ENCODE results near the gene PKP4. TPM values are rescaled to one million over a fixed set of nuclear protein-coding genes. Genes with fewer than 3 reads are reported as not detected.
"Not testable (repeated sequence)": the region's sequence is repeated elsewhere in the genome, so short reads cannot be mapped to it uniquely, and the experiment has no call there.

The PKP4 gene
- total and polyA plus RNA-seq, 2 experiments from 2014 or later = 35.7 to 92.3 TPM

GRCh38 chr2:158432117-158432516, 24.6 kb upstream of the PKP4 start:
- Mint-ChIP-seq H3K9me3 (peaks cover 39% of the 10 kb centered on the region), H3K27ac (no peak overlapping the region), H3K4me3 (no peak overlapping the region), H3K27me3 (ENCODE audit: insufficient read depth, low read depth, poor library complexity) (peaks cover 2% of the 10 kb centered on the region), H3K4me1 (no peaks in the 10 kb centered on the region), H3K36me3 (ENCODE audit: low read depth) (peaks cover 12% of the 10 kb centered on the region; the same call in 2 of the 3 replicates)
- H4K20me1 ChIP-seq (replicated peaks; ENCODE audit: insufficient read depth) = no peaks in the 10 kb centered on the region
- no peaks in the 10 kb centered on the region for H3F3A ChIP-seq (replicated peaks; ENCODE audit: low read depth)
- DNase-seq (ENCODE audit: low spot score) = no peak
- no peaks in the 10 kb centered on the region for H3K9me2 ChIP-seq (ENCODE audit: insufficient read depth)
- no peak overlapping the region for H2AFZ ChIP-seq
- no peak overlapping the region for H3K4me2 ChIP-seq
- ATAC-seq = no peak
- TF ChIP-seq JUNB (IDR thresholded peaks at IDR 0.05; ENCODE audit: unreplicated experiment) = no peak
- TF ChIP-seq, protein P1, sequence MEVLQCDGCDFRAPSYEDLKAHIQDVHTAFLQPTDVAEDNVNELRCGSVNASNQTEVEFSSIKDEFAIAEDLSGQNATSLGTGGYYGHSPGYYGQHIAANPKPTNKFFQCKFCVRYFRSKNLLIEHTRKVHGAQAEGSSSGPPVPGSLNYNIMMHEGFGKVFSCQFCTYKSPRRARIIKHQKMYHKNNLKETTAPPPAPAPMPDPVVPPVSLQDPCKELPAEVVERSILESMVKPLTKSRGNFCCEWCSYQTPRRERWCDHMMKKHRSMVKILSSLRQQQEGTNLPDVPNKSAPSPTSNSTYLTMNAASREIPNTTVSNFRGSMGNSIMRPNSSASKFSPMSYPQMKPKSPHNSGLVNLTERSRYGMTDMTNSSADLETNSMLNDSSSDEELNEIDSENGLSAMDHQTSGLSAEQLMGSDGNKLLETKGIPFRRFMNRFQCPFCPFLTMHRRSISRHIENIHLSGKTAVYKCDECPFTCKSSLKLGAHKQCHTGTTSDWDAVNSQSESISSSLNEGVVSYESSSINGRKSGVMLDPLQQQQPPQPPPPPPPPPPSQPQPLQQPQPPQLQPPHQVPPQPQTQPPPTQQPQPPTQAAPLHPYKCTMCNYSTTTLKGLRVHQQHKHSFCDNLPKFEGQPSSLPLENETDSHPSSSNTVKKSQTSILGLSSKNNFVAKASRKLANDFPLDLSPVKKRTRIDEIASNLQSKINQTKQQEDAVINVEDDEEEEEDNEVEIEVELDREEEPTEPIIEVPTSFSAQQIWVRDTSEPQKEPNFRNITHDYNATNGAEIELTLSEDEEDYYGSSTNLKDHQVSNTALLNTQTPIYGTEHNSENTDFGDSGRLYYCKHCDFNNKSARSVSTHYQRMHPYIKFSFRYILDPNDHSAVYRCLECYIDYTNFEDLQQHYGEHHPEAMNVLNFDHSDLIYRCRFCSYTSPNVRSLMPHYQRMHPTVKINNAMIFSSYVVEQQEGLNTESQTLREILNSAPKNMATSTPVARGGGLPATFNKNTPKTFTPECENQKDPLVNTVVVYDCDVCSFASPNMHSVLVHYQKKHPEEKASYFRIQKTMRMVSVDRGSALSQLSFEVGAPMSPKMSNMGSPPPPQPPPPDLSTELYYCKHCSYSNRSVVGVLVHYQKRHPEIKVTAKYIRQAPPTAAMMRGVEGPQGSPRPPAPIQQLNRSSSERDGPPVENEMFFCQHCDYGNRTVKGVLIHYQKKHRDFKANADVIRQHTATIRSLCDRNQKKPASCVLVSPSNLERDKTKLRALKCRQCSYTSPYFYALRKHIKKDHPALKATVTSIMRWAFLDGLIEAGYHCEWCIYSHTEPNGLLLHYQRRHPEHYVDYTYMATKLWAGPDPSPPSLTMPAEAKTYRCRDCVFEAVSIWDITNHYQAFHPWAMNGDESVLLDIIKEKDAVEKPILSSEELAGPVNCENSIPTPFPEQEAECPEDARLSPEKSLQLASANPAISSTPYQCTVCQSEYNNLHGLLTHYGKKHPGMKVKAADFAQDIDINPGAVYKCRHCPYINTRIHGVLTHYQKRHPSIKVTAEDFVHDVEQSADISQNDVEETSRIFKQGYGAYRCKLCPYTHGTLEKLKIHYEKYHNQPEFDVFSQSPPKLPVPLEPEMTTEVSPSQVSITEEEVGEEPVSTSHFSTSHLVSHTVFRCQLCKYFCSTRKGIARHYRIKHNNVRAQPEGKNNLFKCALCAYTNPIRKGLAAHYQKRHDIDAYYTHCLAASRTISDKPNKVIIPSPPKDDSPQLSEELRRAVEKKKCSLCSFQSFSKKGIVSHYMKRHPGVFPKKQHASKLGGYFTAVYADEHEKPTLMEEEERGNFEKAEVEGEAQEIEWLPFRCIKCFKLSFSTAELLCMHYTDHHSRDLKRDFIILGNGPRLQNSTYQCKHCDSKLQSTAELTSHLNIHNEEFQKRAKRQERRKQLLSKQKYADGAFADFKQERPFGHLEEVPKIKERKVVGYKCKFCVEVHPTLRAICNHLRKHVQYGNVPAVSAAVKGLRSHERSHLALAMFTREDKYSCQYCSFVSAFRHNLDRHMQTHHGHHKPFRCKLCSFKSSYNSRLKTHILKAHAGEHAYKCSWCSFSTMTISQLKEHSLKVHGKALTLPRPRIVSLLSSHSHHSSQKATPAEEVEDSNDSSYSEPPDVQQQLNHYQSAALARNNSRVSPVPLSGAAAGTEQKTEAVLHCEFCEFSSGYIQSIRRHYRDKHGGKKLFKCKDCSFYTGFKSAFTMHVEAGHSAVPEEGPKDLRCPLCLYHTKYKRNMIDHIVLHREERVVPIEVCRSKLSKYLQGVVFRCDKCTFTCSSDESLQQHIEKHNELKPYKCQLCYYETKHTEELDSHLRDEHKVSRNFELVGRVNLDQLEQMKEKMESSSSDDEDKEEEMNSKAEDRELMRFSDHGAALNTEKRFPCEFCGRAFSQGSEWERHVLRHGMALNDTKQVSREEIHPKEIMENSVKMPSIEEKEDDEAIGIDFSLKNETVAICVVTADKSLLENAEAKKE (CRISPR knock-in tag; IDR thresholded peaks at IDR 0.05) = no peak
- no peak for TF ChIP-seq NANOG (IDR thresholded peaks at IDR 0.05; ENCODE audit: borderline replicate concordance)
- no peak for TF ChIP-seq CREB1 (CRISPR knock-in tag; IDR thresholded peaks at IDR 0.05; ENCODE audit: low read depth)
- no peak overlapping the region for H3K27ac ChIP-seq (ENCODE audit: low read depth)
- H3K4me3 ChIP-seq = no peak overlapping the region
- no peaks in the 10 kb centered on the region for H3K79me2 ChIP-seq (replicated peaks; ENCODE audit: insufficient read depth)
- peaks cover 15% of the 10 kb centered on the region; the same call in 1 of the 2 replicates for H3K36me3 ChIP-seq (ENCODE audit: insufficient read depth)
- no peaks in the 10 kb centered on the region for H3K4me1 ChIP-seq (ENCODE audit: insufficient read depth)
- H3K27me3 ChIP-seq (ENCODE audit: insufficient read depth) = no peaks in the 10 kb centered on the region

- not testable (repeated sequence) for H3K27ac Mint-ChIP-seq; H2AFZ ChIP-seq; H3K9me2 ChIP-seq (ENCODE audit: insufficient read depth); H3K27me3 ChIP-seq (ENCODE audit: insufficient read depth); H3K27me3 Mint-ChIP-seq (ENCODE audit: insufficient read depth, low read depth, poor library complexity); H3K4me1 Mint-ChIP-seq; H4K20me1 ChIP-seq (replicated peaks; ENCODE audit: insufficient read depth); DNase-seq (ENCODE audit: low spot score); H3K4me3 ChIP-seq; H3K27ac ChIP-seq (ENCODE audit: low read depth); H3K4me3 Mint-ChIP-seq; ATAC-seq; H3K36me3 Mint-ChIP-seq (ENCODE audit: low read depth); H3F3A ChIP-seq (replicated peaks; ENCODE audit: low read depth); H3K4me1 ChIP-seq (ENCODE audit: insufficient read depth); H3K79me2 ChIP-seq (replicated peaks; ENCODE audit: insufficient read depth); H3K4me2 ChIP-seq
- H3K9me3 Mint-ChIP-seq = peaks cover 35% of the 10 kb centered on the region
- peaks cover 15% of the 10 kb centered on the region; the same call in 1 of the 2 replicates for H3K36me3 ChIP-seq (ENCODE audit: insufficient read depth)
Measured at GRCh38 chr2:158433716-158434115, 23.0 kb upstream of the PKP4 start.

DNA sequence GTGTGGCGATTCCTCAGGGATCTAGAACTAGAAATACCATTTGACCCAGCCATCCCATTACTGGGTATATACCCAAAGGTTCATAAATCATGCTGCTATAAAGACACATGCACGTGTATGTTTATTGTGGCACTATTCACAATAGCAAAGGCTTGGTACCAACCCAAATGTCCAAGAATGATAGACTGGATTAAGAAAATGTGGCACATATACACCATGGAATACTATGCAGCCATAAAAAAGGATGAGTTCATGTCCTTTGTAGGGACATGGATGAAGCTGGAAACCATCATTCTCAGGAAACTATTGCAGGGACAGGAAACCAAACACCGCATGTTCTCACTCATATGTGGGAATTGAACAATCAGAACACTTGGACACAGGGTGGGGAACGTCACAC, 17.7 kb upstream of the PKP4 start:
- not testable (repeated sequence) for H3K4me3 Mint-ChIP-seq; H3K4me1 ChIP-seq (ENCODE audit: insufficient read depth); H3K36me3 Mint-ChIP-seq (ENCODE audit: low read depth)

More for the DNA sequence above, 17.7 kb upstream of the PKP4 start:
- H4K20me1 ChIP-seq (replicated peaks; ENCODE audit: insufficient read depth); H3K79me2 ChIP-seq (replicated peaks; ENCODE audit: insufficient read depth); H3K27me3 Mint-ChIP-seq (ENCODE audit: insufficient read depth, low read depth, poor library complexity); H2AFZ ChIP-seq; H3K27ac Mint-ChIP-seq; H3K4me3 ChIP-seq; H3K4me1 Mint-ChIP-seq; H3K36me3 ChIP-seq (ENCODE audit: insufficient read depth); H3K9me2 ChIP-seq (ENCODE audit: insufficient read depth); ATAC-seq; DNase-seq (ENCODE audit: low spot score); H3F3A ChIP-seq (replicated peaks; ENCODE audit: low read depth); H3K4me2 ChIP-seq; H3K27ac ChIP-seq (ENCODE audit: low read depth); H3K27me3 ChIP-seq (ENCODE audit: insufficient read depth): not testable (repeated sequence)
- H3K9me3 Mint-ChIP-seq = peaks cover 19% of the 10 kb centered on the region; the same call in 2 of the 3 replicates
